Measurements from ENCODE around the gene NRXN3. TPM values are rescaled to one million over a fixed set of nuclear protein-coding genes. Genes with fewer than 3 reads are reported as not detected.

The NRXN3 gene
- total and polyA plus RNA-seq, 2 experiments from 2014 or later: 1.0 to 1.8 TPM

DNA sequence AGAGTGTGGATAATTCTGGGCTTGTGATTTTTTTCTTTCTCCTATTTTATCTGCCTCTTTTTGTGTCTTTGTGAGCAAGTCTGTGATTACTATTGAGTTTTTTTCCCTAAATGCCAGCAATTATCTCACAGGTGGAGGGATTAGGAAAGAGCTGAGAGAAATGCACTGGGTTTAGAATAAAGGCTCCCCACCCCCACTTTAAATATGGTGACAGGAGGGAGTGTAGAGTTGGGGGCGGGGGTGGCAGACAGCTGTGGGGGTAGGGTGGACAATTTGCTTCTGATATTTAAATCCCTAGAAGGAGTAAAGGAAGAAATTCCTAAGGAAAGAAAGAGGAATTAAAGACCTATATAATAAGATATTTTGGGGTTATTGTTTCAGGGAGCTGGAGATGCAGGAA is 145.9 kb downstream of the NRXN3 start (continued):
- TF ChIP-seq, protein P1, sequence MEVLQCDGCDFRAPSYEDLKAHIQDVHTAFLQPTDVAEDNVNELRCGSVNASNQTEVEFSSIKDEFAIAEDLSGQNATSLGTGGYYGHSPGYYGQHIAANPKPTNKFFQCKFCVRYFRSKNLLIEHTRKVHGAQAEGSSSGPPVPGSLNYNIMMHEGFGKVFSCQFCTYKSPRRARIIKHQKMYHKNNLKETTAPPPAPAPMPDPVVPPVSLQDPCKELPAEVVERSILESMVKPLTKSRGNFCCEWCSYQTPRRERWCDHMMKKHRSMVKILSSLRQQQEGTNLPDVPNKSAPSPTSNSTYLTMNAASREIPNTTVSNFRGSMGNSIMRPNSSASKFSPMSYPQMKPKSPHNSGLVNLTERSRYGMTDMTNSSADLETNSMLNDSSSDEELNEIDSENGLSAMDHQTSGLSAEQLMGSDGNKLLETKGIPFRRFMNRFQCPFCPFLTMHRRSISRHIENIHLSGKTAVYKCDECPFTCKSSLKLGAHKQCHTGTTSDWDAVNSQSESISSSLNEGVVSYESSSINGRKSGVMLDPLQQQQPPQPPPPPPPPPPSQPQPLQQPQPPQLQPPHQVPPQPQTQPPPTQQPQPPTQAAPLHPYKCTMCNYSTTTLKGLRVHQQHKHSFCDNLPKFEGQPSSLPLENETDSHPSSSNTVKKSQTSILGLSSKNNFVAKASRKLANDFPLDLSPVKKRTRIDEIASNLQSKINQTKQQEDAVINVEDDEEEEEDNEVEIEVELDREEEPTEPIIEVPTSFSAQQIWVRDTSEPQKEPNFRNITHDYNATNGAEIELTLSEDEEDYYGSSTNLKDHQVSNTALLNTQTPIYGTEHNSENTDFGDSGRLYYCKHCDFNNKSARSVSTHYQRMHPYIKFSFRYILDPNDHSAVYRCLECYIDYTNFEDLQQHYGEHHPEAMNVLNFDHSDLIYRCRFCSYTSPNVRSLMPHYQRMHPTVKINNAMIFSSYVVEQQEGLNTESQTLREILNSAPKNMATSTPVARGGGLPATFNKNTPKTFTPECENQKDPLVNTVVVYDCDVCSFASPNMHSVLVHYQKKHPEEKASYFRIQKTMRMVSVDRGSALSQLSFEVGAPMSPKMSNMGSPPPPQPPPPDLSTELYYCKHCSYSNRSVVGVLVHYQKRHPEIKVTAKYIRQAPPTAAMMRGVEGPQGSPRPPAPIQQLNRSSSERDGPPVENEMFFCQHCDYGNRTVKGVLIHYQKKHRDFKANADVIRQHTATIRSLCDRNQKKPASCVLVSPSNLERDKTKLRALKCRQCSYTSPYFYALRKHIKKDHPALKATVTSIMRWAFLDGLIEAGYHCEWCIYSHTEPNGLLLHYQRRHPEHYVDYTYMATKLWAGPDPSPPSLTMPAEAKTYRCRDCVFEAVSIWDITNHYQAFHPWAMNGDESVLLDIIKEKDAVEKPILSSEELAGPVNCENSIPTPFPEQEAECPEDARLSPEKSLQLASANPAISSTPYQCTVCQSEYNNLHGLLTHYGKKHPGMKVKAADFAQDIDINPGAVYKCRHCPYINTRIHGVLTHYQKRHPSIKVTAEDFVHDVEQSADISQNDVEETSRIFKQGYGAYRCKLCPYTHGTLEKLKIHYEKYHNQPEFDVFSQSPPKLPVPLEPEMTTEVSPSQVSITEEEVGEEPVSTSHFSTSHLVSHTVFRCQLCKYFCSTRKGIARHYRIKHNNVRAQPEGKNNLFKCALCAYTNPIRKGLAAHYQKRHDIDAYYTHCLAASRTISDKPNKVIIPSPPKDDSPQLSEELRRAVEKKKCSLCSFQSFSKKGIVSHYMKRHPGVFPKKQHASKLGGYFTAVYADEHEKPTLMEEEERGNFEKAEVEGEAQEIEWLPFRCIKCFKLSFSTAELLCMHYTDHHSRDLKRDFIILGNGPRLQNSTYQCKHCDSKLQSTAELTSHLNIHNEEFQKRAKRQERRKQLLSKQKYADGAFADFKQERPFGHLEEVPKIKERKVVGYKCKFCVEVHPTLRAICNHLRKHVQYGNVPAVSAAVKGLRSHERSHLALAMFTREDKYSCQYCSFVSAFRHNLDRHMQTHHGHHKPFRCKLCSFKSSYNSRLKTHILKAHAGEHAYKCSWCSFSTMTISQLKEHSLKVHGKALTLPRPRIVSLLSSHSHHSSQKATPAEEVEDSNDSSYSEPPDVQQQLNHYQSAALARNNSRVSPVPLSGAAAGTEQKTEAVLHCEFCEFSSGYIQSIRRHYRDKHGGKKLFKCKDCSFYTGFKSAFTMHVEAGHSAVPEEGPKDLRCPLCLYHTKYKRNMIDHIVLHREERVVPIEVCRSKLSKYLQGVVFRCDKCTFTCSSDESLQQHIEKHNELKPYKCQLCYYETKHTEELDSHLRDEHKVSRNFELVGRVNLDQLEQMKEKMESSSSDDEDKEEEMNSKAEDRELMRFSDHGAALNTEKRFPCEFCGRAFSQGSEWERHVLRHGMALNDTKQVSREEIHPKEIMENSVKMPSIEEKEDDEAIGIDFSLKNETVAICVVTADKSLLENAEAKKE (CRISPR knock-in tag; IDR thresholded peaks at IDR 0.05): no peak
- no peak for TF ChIP-seq NANOG (IDR thresholded peaks at IDR 0.05; ENCODE audit: borderline replicate concordance)
- no peak for TF ChIP-seq ZNF114 (CRISPR knock-in tag; IDR thresholded peaks at IDR 0.05)
- no peak for TF ChIP-seq POLR2AphosphoS5 (IDR thresholded peaks at IDR 0.05; ENCODE audit: low read depth)
- no peak for TF ChIP-seq ZNF331 (CRISPR knock-in tag; IDR thresholded peaks at IDR 0.05; ENCODE audit: low read depth)

DNA sequence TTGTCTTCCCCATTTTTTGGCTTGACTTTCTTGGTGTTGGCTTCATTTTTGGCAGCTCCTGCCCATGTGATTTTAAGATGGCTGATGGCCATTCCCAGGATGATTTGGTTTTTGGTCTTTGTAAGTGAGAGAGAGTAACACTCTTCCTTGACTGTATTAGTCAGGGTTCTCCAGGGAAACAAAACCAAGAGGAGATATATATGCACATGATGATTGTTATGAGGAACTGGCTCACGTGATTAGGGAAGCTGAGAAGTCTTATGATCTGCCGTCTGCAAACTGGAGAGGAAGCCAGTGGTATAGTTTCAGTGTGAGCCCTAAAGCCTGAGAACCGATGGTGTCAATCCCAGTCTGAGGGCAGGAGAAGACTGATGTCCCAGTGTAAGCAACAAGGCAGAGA is 146.6 kb downstream of the NRXN3 start:
- no peak overlapping the region; the same call in 1 of the 2 replicates for H3K4me2 ChIP-seq
- DNase-seq (ENCODE audit: low spot score): no peak
- Mint-ChIP-seq H3K4me1 (peaks cover 40% of the 10 kb centered on the region), H3K4me3 (no peak overlapping the region), H3K27me3 (ENCODE audit: insufficient read depth, low read depth, poor library complexity) (no peaks in the 10 kb centered on the region), H3K36me3 (ENCODE audit: low read depth) (no peaks in the 10 kb centered on the region), H3K9me3 (no peaks in the 10 kb centered on the region), H3K27ac (no peak overlapping the region)
- no peak overlapping the region for H3K4me3 ChIP-seq
- no peaks in the 10 kb centered on the region for H3K36me3 ChIP-seq (ENCODE audit: insufficient read depth)
- no peaks in the 10 kb centered on the region for H3F3A ChIP-seq (replicated peaks; ENCODE audit: low read depth)
- no peak overlapping the region for H3K27ac ChIP-seq (ENCODE audit: low read depth)
- H3K79me2 ChIP-seq (replicated peaks; ENCODE audit: insufficient read depth): no peaks in the 10 kb centered on the region
- no peak for ATAC-seq
- no peaks in the 10 kb centered on the region; the same call in 1 of the 2 replicates for H3K9me2 ChIP-seq (ENCODE audit: insufficient read depth)
- H2AFZ ChIP-seq: no peak overlapping the region
- H3K27me3 ChIP-seq (ENCODE audit: insufficient read depth): no peaks in the 10 kb centered on the region
- no peaks in the 10 kb centered on the region for H4K20me1 ChIP-seq (replicated peaks; ENCODE audit: insufficient read depth)
- H3K4me1 ChIP-seq (ENCODE audit: insufficient read depth): peaks cover 29% of the 10 kb centered on the region
- TF ChIP-seq NANOG (IDR thresholded peaks at IDR 0.05; ENCODE audit: borderline replicate concordance): no peak
- no peak for TF ChIP-seq CREB1 (CRISPR knock-in tag; IDR thresholded peaks at IDR 0.05; ENCODE audit: low read depth)
- TF ChIP-seq EZH2phosphoT487 (IDR thresholded peaks at IDR 0.05; ENCODE audit: unreplicated experiment): no peak
- TF ChIP-seq ZNF114 (CRISPR knock-in tag; IDR thresholded peaks at IDR 0.05): no peak
- no peak for TF ChIP-seq EZH2 (IDR thresholded peaks at IDR 0.05; ENCODE audit: low read depth, unreplicated experiment)
- TF ChIP-seq, protein P1 (CRISPR knock-in tag; IDR thresholded peaks at IDR 0.05): no peak
- no peak for TF ChIP-seq ZNF331 (CRISPR knock-in tag; IDR thresholded peaks at IDR 0.05; ENCODE audit: low read depth)
- TF ChIP-seq STAT1 (IDR thresholded peaks at IDR 0.05; ENCODE audit: unreplicated experiment): no peak

Measured in GM23338 (cell line).